HG02642 (cell line): ENCODE results near the gene TOB2.
A peak's percentile ranks its signal among the peaks of the same experiment; 100 is the strongest.

ENCODE experiments used
- ATAC-seq: cut with Tn5 transposase; IDR thresholded peaks from one replicate; pipeline ENCODE4 v1.9.1; 2021; ENCODE audit warnings: mild to moderate bottlenecking; ENCODE audit not compliant: unreplicated experiment, poor library complexity

The TOB2 gene

GRCh38 chr22:41446639-41447434 lies at the start of gene TOB2:
Gene TOB2 (minus strand): TSS chr22:41446801. CDS start chr22:41437345, 9,456 bp downstream.
- ATAC-seq, result peak; percentile 47

GRCh38 chr22:41491374-41492100 lies 44.9 kb upstream of the TOB2 start:
- ATAC-seq, result no peak

- no peak for ATAC-seq
These were observed 42.2 kb upstream of the TOB2 start for GRCh38 chr22:41488596-41489385.

GRCh38 chr22:41488076-41488475 lies 41.5 kb upstream of the TOB2 start:
- ATAC-seq, result no peak

GRCh38 chr22:41487037-41487935 lies 40.7 kb upstream of the TOB2 start:
- ATAC-seq, result no peak

GRCh38 chr22:41485033-41485432 lies 38.4 kb upstream of the TOB2 start:
- ATAC-seq, result no peak

- ATAC-seq, result no peak
These were observed 35.8 kb upstream of the TOB2 start for GRCh38 chr22:41482319-41482935.

- no peak for ATAC-seq
These were observed 35.3 kb upstream of the TOB2 start for GRCh38 chr22:41481925-41482318.

GRCh38 chr22:41481131-41481830 lies 34.7 kb upstream of the TOB2 start:
- ATAC-seq, result no peak

- no peak for ATAC-seq
These were observed 33.8 kb upstream of the TOB2 start for GRCh38 chr22:41480397-41480735.

- no peak for ATAC-seq
These were observed 33.2 kb upstream of the TOB2 start for GRCh38 chr22:41479671-41480396.

GRCh38 chr22:41478891-41479521 lies 32.4 kb upstream of the TOB2 start:
- ATAC-seq, result no peak

GRCh38 chr22:41478473-41478872 lies 31.9 kb upstream of the TOB2 start:
- no peak for ATAC-seq

GRCh38 chr22:41474872-41475451 lies 28.4 kb upstream of the TOB2 start:
- ATAC-seq, result no peak

GRCh38 chr22:41471568-41471967 lies 25.0 kb upstream of the TOB2 start:
- no peak for ATAC-seq

- no peak for ATAC-seq
These were observed 24.3 kb upstream of the TOB2 start for GRCh38 chr22:41470886-41471285.

GRCh38 chr22:41469218-41469851 lies 22.7 kb upstream of the TOB2 start:
- peak; percentile 14 for ATAC-seq
